HG02798 (cell line): ENCODE data around the gene TANGO6.
"Not testable (repeated sequence)": the region's sequence is repeated elsewhere in the genome, so short reads cannot be mapped to it uniquely, and the experiment has no call there.

ENCODE experiments used
- ATAC-seq: cut with Tn5 transposase; IDR thresholded peaks from one replicate; pipeline ENCODE4 v1.9.1; 2021; ENCODE audit warnings: mild to moderate bottlenecking; ENCODE audit not compliant: unreplicated experiment, poor library complexity

TANGO6 gene

DNA sequence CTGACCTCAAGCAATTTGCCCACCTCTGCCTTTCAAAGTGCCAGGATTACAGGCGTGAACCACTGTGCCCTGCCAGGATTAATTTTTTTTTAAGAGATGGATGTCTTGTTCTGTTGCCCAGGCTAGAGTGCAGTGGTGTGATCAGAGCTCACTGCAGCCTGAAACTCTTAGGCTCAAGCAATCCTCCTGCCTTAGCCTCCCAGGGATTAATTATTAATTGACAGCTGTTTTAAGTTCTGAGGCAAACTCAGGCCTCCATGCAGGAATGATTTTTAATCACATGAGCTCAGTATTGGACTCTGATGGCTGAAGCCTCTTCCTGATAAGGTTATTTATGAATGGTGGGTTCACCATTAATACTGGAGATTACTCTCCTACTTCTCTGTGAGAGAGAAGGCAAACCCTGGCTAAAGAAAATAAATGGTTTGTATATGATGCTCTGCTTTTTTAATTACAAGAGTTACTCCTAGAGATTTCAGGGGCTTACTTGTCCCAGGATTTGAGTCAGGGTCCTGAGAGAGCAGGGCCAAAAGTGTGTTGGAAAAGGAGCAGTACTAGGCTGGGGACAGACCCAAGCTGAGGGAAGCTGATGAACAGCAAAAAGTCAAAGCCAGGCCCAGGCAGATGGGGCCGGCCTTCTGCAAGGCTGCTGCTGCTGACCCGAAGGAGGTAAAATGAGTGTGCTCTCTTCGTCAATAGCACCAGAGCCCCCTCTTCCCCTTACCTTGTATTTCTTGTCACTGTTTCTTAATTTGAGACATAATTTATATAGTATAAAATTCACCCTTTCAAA is 205.2 kb downstream of the TANGO6 start:
- ATAC-seq, result no peak

DNA sequence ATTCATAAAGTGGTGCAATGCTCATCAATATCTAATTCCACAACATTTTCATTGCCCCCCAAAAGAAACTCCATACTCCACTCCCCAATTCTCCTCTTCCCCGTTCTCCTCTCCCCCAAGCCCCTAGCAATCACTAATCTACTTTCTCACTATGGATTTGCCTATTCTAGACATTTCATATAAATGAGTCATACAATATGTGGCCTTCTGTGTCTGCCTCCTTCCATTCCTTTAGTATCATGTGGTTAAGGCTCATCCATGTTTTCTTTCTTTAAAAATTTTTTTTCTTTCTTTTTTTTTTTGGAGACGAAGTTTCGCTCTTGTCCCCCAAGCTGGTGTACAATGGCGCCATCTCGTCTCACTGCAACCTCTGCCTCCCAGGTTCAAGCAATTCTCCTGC is 205.8 kb downstream of the TANGO6 start:
- ATAC-seq, result no peak

DNA sequence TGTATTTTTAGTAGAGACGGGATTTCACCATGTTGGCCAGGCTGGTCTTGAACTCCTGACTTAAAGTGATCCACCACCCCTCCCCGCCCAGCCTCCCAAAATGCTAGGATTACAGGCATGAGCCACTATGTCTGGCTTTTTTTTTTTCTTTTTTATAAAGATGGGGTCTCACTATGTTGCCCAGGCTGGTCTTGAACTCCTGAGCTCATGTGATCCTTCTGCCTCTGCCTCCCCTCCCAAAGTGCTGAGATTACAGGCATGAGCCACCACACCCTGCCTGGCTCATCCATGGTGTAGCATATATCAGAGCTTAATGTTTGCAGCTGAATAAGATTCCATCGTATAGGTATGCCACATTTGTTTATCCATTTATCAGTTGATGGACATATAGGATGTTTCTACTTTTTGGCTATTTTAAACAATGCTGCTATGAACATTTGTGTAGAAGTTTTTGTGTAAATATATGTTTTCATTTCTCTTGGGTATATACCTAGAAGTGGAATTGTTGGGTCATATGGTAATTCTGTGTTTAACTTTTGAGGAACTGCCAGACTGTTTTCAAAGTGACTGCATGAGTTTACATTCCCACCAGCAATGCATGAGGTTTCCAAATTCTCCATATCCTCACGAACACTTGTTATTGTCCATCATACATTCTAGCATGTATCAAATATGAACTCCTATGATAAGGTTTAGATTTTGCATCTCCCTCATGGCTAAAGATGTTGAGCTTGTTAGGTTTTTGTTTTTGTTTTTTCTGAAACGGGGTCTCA is 206.5 kb downstream of the TANGO6 start:
- no peak for ATAC-seq

DNA sequence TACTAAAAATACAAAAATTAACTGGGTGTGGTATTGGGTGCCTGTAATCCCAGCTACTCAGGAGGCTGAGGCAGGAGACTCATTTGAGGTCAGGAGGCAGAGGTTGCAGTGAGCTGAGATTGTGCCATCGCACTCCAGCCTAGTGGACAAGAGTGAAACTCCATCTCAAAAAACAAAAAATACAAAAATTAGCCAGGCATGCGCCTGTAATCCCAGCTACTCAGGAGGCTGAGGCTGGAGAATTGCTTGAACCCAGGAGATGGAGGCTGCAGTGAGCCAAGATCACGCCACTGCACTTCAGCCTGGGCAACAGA is 208.1 kb downstream of the TANGO6 start:
- not testable (repeated sequence) for ATAC-seq

DNA sequence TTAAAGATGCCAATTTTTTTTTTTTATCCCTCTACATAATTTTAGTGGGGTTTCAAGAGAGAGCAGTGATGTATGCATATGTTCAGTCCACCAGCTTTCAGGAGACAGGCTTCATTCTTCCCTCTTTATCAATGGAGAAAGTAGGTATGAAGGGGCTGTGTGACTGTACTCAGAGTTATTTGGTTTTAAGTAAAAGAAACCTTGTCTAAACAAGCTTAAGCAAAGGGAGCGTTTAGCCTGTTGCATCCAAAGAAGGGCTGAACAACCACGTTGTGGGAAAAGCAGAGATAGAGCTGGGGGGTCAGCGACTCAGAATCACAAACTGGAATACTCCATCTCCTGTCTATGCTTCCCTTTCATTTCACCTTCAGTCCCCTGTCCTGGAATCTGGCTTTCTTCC is 211.7 kb downstream of the TANGO6 start:
- no peak for ATAC-seq

DNA sequence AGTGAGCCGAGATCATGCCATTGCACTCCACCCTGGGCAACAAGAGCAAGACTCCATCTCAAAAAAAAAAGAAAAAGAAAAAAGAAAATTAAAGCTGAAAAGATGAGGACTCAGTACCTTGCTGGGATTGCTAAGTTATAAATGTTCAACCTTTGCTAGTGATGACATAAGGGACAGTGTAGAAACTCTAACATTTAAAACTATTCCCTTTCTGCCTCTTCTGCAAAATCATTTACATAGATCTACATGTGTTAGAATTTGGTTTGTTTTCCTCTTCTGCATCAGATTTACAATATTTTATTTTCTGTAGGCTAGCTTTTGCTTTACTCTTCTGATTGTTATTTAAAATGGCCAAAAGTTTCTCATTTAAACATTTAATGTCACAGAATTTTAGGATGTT is 212.6 kb downstream of the TANGO6 start:
- no peak for ATAC-seq

DNA sequence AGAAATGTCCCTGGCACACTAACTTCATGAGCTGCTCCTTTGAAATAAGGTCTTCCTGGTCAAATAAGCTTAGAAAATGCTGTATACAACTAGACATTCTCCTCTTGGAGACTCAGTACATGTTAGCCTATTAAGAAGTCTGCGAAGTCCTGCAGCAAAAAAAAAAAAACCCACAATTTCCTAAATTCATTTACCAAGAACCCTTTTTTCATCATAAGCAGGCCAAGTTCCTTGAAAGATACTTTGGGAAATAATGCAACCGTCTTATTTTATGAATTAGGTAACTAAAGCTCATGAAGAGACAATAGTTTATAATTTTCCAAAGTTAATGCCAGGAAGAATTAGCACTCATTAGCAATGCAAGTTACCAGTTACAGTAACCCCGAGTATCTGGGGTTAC is 213.1 kb downstream of the TANGO6 start:
- no peak for ATAC-seq

DNA sequence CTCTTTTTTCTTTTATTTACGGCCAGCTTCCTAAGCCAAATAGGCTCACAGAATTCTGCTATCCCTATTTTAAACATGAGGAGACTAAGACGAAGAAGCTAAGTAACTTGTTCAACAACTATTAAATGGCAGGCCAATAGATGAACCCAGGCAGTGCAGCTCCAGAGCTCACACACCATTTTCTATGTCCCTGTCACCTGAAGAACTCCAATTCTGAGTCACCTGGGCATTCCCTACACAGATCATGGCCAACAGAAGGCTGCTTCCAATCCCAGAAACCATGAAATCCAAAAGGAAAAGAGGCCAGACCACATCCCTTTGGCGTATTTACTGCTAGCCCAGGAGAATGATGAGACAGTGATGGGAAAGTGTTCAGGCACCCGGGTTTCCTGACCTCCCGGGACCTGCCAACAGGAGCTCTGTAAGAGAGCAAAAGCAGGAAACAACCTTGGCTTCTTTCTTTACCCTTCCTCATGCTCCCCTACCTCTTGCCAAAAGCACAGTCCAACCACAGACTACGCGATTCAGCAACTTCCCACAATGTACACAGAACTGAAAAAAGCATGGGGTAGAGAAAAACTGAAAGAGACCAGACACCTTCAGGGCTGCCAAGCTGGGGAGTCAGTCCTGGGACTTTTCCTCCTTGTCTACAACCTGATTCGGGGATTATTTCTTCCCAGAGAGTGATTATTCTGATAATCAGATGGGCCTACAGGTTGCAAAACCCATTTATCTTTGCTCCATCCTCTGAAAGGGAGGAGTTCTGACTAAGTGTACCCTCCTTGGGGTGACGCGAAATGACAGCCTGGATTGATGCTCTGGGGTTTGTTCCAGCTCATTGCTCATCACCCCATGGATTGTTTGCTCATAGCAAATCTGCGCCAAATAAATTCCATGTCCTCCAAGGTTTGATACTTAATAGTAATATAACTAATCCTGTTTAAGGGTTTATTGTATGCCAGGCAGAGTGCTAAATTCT is 214.4 kb downstream of the TANGO6 start:
- no peak for ATAC-seq

DNA sequence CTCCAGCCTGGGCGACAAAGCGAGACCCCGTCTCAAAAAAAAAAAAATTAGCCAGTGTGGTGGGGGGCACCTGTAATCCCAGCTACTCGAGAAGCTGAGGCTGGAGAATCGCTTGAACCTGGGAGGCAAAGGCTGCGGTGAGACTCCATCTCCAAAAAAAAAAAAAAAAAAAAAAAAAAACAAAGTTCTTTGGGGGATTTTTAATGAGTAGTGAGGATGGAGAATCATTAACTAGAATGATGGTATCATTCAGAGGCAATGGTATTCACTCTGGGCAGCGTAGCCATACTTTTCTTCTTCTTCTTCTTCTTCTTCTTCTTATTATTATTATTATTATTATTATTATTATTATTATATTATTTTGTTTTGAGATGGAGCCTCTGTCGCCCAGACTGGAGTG is 220.2 kb downstream of the TANGO6 start:
- ATAC-seq, result not testable (repeated sequence)

DNA sequence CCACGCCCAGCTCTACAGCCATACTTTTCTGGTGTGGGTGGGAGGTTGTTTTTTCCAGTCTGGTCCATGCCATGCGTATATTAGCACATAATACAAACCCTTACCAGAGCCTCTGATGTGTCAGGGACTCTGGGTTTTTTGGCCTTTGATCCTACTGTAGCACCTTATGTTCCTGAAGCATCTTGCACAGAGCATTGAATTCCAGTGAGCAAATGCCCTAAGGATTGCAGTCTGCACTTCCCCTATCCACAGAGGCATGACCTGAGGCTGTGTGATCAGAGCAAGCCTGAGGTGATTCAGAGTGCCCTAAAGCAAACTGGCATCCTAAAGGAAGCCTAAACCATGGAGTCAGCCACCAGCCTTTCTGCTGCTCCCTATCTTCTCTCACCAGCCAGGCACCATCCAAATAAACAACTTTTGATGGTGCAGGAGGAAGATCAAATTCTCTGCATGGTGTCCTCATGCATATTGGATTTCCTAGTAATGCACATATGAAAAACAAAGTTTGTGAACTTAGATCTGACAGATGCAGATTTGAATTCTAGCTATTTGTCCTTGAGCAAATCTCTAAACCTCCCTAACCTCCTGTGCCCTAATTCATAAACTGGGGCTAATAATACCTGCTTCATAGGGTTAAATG is 220.9 kb downstream of the TANGO6 start:
- no peak for ATAC-seq

DNA sequence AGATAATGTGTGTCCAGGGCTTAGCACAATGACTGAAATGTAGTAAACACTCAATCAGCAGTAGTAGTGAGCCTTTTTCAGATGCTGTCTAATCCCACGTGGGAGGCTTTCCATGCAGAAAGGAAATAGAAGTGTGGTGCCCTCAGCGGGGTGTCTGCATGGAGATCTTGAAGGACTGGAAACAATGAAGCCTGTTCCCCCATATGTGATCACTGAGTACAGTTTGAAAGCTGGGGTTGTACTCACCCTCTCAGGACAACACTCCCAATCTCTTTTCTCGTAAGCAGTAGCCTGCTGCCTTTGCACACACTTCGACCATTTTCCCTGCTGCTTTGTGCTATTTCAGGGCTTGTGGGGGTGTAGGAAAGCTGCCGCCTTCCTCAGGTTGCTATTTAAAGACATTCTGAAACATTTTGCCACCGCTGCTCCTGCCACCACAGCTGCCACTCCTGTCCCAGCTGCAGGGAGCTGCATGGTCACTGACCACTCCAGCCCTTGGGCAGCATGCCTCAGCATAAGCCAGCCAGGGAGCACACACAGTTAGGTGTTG is 221.5 kb downstream of the TANGO6 start:
- no peak for ATAC-seq

DNA sequence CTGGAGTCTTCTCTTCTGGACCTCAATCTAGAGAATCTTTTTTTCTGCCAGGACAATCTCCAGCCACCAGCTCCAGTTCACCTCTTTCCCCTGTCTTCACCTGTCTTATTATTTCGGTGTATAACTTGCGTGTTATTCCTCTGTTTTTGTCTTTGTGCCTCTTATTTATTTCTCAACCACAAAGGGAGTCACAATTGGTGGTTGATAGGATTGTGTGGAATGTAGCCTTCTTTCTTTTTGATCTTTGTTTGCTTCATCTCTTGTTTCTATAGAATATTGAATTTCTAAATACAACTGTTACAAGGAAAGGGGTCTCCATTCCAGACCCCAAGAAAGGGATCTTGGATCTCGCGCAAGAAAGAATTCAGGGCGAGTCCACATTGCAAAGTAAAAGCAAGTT is 226.2 kb downstream of the TANGO6 start:
- no peak for ATAC-seq

DNA sequence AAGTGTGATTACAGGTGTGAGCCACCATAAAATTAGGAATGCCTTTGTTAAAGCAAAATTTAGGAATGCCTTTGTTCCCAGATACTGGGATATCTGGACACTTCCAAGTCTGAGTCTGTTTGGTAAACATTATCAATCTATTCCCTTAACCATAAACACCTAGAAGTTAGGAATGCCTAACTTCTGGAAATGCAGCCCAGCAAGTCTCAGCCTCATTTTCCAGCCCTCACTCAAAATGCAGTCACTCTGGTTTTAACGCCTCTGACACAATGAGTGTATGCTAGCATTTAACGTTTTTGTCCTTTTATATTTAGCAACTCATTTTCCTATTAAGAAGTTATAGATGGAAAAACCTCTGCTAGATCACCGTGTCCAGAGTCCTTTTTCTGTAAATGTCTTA is 227.7 kb downstream of the TANGO6 start:
- no peak for ATAC-seq

DNA sequence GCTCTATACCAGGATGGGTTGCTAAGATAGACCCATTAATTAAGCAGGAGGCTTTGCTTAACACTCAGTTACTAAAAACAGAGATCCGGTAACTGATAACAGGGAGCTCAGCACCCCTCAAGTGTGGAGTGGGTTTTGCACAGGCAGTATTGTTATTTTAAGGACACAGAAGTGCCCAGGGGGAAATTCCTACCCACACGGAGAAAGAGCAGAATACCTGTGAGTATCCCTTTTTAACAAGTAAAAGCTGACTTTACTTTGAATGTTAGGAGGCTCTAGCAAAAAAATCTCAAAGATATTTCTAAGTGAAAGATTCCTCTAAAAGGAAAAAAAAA is 229.3 kb downstream of the TANGO6 start:
- ATAC-seq, result no peak

DNA sequence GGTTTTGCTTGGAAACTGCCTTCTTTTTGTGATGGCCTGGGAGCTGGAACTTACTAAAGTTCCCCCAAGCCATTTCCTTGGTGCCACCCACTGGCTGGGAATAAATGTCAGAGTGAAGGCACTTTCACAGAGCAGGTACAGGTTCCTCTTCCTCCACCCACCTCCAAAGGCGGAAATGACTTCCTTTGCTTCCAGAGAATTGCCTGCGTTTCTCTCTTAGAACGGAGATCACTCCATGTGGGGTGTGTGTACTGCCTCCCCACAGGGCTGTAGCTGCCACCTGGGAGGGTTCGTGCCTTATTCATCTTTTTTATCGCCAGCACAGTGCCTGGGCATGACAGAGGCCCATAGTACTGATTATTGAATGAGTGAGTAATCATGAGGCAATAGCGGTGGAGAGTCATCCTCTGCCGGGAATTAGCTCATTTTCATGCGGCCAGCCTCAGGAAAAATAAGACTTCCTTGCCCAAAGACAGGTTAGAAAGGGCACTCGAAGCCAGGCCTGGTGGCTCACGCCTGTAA is 229.9 kb downstream of the TANGO6 start:
- no peak for ATAC-seq

DNA sequence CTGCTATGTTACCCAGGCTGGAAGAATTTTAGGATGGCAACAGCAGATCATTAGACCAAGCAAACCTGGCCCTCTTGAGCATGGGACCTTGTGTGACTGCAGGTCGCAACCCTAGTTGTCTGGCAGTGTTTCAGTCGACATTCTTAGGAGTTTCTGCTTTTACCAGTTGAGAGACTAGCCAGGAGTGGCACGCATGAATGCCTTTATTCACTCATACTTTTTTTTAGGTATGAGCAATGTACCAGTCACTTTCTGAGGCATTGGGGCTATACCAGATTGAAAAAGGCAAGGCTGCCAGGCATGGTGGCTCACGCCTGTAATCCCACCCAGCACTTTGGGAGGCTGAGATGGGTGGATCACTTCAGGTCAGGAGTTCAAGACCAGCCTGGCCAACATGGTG is 233.9 kb downstream of the TANGO6 start:
- no peak for ATAC-seq

DNA sequence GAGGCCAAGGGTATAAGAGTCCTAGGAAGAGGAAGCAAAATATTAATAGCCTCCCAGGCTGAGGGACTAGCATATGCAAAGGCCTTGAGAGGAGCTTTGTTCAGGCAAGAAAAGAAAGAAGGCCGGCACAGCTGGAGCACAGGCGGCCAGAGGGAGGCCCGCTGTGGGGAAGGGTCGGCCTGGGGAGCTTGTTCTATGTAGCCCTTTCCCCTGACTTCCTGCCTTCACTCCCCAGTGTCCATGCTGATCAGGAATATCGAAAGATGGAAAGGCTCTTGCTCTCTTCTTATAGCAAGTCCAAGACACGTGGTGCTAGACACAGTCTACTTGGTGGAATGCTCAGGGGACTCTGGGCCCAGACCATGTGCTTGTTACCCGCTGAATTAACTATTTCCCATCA is 234.7 kb downstream of the TANGO6 start:
- no peak for ATAC-seq

DNA sequence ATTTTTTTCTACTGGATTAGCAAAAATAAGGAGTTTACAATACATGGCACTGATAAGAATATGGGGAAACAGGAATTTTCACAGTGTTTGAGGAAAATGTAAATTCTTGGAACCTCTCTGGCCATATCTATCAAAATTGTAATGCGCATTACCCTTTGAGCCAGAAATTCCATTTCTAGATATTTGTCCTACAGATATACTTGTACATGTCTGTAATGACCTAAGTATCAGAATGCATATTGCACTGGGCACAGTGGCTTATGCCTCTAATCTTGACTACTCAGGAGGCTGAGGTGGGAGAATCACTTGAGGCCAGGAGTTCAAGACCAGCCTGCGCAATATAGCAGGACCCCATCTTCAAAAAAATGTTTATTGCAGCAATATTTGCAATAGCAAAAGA is 236.4 kb downstream of the TANGO6 start:
- ATAC-seq, result no peak

DNA sequence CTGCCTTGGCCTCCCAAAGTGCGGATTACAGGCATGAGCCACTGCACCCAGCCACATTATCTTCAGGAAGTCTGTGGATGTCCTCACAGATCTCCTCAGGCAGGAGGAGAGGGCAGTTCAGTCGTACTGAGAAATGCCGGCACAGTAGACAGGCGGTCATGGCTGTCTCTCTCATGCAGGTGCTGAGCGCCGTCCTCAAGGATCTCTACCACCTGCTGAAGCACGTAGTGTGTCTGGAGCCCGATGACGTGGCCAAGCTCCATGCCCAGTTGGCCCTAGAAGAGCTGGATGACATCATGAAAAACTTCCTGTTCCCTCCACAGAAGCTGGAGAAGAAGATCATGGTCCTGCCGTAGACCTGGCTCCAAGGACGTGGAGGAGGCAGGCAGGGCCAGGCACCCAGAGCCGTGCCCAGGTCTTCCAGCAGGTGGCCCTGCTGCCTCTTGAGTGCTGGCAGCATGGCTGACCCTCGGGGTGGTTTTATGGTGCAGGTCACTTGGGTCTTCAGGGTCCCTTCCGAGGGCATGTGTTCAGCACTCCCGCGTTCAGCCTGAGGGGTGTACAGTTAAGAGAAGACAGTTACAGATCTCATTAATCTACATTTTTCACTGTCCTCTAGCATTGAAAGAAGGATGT is 240.1 kb downstream of the TANGO6 start:
- no peak for ATAC-seq

DNA sequence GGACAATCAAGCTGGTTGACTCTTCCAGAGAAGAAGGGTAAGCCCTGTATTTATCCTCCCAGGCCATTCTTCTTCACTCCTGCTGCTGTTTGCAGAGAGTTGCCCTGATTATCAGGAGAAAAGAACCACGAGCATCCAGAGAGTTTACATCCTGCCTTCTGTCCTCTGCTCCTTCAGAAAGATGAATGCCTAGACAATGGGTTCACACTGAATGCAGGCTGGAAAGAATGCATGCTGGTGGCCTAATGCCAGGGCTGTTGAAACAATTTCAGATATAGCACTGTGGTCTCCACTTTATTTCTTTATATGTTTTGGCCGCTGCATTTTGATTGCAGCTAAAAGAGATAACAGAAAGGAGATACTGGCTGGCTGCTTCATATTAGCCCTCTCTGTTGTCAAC is 241.0 kb downstream of the TANGO6 start:
- ATAC-seq, result no peak
